Gastrocnemius medialis (tissue), 4 donors: ENCODE results near the gene PRKN. TPM values are rescaled to one million over a fixed set of nuclear protein-coding genes. Genes with fewer than 3 reads are reported as not detected.
A peak's percentile ranks its signal among the peaks of the same experiment; 100 is the strongest.

Experiments
- ATAC-seq, 2 donors: fragments of 150-250 bp; one replicate each; pipeline ENCODE4 v1.9.1; 2016
- DNase-seq, 2 donors: peaks; one replicate each; pipeline ENCODE4 v3.0.0-alpha.2; 2019
- H3K27ac ChIP-seq, 4 donors: fragments of 200-600 bp; sonication (generic); 1 replicate in 1 of 4; 2 replicates in 3 of 4; pipeline ENCODE4 v1.5.1; 2016 to 2018; ENCODE audit warnings: mild to moderate bottlenecking in 2 of 4, moderate library complexity in 1 of 4
- H3K27me3 ChIP-seq, 3 donors: fragments of 200-600 bp; sonication (generic) in 2 of 3; 1 replicate in 1 of 3; 2 replicates in 2 of 3; pipeline versions ENCODE4 v1.5.1 to v1.6.0; 2016 to 2019; ENCODE audit warnings: mild to moderate bottlenecking in 1 of 3, moderate library complexity in 1 of 3
- H3K36me3 ChIP-seq, 2 donors: fragments of 200-600 bp; sonication (generic) in 1 of 2; one replicate each; pipeline ENCODE4 v1.5.1; 2017 to 2018
- H3K4me1 ChIP-seq, 2 donors: fragments of 200-600 bp; sonication (generic) in 1 of 2; one replicate each; pipeline ENCODE4 v1.5.1; 2016 to 2017; ENCODE audit warnings: mild to moderate bottlenecking in 2 of 2
- H3K4me3 ChIP-seq, 4 donors: fragments of 200-600 bp; sonication (generic) in 3 of 4; 1 replicate in 1 of 4; 2 replicates in 3 of 4; pipeline ENCODE4 v1.5.1; 2016 to 2019; ENCODE audit warnings: mild to moderate bottlenecking in 2 of 4
- H3K9me3 ChIP-seq, 3 donors: fragments of 200-600 bp; sonication (generic) in 2 of 3; 1 replicate in 1 of 3; 2 replicates in 2 of 3; pipeline ENCODE4 v1.5.1; 2016 to 2019
- POLR2A ChIP-seq, 2 donors: fragments of 450-650 bp; IDR thresholded peaks; one replicate each; pipeline ENCODE4 v1.6.1; 2017; ENCODE audit warnings: antibody characterized with exemption in 2 of 2, mild to moderate bottlenecking in 2 of 2, moderate library complexity in 2 of 2
- in situ Hi-C, 4 donors: fragments of 200-750 bp; cut with MboI; loops; one replicate each; pipeline versions ENCODE4 v1.15.0 to v1.8.0; 2017; ENCODE audit warnings: low sequenced_read_pairs in 4 of 4
- intact Hi-C: fragments of 100-400 bp; cut with DNase I; formaldehyde crosslinking; loops from one replicate; pipeline ENCODE4 v1.15.1; 2023; ENCODE audit warnings: low total_unique reads
- total RNA-seq, 4 donors: library from RNA; depleted of rRNA; stranded (reverse); fragments of >200 nt; gene quantifications; one replicate each; pipeline versions ENCODE4 v1.1.0 to v1.2.3, GENCODE V29; 2016
- TF ChIP-seq, protein P1 (sequence below), 5 experiments: fragments of 450-650 bp in 3 of 5; fragments of 200-600 bp in 2 of 5; sonication (generic) in 2 of 5; IDR thresholded peaks in 4 of 5; conservative IDR thresholded peaks in 1 of 5; 1 replicate in 4 of 5; 2 replicates in 1 of 5; pipeline ENCODE4 v1.5.1; 2016 to 2019; ENCODE audit warnings: antibody characterized with exemption in 5 of 5, mild to moderate bottlenecking in 3 of 5, moderate library complexity in 3 of 5

PRKN gene
- total RNA-seq, 4 donors from 2014 or later: 8.4 to 21.6 (median 13.7) TPM

DNA sequence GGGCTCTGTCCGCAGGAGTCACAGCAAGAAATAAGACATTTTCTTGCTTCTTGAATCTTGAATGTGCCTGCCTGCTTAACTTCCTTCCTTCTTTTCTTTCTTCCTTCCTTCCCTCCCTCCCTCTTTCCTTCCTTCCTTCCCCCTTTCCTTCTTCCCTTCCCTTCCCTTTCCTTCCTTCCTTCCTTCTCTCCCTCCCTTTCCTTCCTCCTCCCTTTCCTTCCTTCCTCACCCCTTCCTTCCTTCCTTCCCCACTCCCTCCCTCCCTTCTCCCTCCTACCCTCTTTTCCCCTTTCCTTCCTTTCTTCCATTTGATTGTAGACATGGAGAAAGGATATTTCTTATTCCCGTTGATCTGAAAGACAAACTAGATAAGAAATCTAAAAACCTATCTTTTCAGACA is 1016.9 kb downstream of the PRKN start:
- Histone ChIP-seq H3K4me1 (no peaks in the 10 kb centered on the region), H3K4me3 (no peak overlapping the region), H3K9me3 (no peaks in the 10 kb centered on the region), H3K27ac (no peak overlapping the region), H3K36me3 (no peaks in the 10 kb centered on the region), H3K27me3 (no peaks in the 10 kb centered on the region)
- DNase-seq (no peak), ATAC-seq (no peak)
- TF ChIP-seq POLR2A (IDR thresholded peaks at IDR 0.05): no peak
- TF ChIP-seq, protein P1, sequence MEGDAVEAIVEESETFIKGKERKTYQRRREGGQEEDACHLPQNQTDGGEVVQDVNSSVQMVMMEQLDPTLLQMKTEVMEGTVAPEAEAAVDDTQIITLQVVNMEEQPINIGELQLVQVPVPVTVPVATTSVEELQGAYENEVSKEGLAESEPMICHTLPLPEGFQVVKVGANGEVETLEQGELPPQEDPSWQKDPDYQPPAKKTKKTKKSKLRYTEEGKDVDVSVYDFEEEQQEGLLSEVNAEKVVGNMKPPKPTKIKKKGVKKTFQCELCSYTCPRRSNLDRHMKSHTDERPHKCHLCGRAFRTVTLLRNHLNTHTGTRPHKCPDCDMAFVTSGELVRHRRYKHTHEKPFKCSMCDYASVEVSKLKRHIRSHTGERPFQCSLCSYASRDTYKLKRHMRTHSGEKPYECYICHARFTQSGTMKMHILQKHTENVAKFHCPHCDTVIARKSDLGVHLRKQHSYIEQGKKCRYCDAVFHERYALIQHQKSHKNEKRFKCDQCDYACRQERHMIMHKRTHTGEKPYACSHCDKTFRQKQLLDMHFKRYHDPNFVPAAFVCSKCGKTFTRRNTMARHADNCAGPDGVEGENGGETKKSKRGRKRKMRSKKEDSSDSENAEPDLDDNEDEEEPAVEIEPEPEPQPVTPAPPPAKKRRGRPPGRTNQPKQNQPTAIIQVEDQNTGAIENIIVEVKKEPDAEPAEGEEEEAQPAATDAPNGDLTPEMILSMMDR (IDR thresholded peaks at IDR 0.05 in 4 of 5, conservative IDR thresholded peaks at IDR 0.05 in 1 of 5): no peak
- intact Hi-C loops: no loop called here
- in situ Hi-C loops: no loop called here

DNA sequence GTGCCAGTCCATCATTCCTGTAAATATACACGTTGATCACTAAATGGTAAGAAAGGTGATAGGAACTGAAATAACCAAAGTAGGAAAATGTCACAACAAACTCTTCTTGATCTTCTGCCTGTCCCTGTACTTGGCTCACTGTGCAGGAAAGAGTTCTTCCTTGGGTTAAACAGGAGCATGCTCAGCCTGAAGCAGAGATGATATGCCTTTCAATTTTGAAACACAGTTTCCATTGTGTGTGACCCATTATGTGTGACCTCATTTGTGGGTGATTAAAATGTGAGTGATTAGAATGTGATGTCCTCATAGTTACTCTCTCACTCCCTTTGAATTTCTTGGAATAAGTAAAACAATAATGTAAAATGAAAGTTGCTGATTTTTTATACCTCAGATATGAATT is 1026.5 kb downstream of the PRKN start:
- in situ Hi-C loops: no loop called here
- H3K36me3 ChIP-seq: no peaks in the 10 kb centered on the region
- no peaks in the 10 kb centered on the region for H3K9me3 ChIP-seq
- DNase-seq: no peak
- intact Hi-C loops: no loop called here
- no peak for ATAC-seq
- no peaks in the 10 kb centered on the region for H3K27me3 ChIP-seq
- TF ChIP-seq, protein P1 (IDR thresholded peaks at IDR 0.05 in 4 of 5, conservative IDR thresholded peaks at IDR 0.05 in 1 of 5): no peak
- no peak for TF ChIP-seq POLR2A (IDR thresholded peaks at IDR 0.05)
- peaks cover 0 to 8% of the 10 kb centered on the region in 2 donors for H3K4me1 ChIP-seq
- no peak overlapping the region for H3K4me3 ChIP-seq
- H3K27ac ChIP-seq: no peak overlapping the region

DNA sequence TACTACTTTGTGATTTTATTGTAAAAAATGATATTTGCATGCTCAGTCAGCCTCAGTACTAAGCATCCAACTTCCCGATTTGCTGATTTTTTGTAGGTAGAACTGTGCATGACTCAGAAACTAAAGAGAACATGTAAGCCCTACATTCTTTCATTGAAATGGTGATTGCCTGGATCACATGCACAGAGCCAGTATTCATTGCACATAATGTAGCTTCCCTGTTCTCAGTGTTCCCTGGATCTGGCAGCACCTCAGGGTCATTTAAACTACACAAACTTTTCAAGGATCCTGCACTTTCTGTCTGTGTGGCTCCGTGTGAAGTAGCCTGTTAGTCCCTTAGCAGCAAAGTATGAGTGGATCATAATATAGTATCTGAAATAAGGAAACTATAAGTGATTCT is 1030.8 kb downstream of the PRKN start:
- no peak for TF ChIP-seq POLR2A (IDR thresholded peaks at IDR 0.05)
- intact Hi-C loops (loop anchor here (5.0 kb wide), 1 partner anchor 304 kb away; no protein-coding TSS in a partner anchor), in situ Hi-C loops (no loop called here)
- H3K4me1 ChIP-seq: peaks cover 0 to 8% of the 10 kb centered on the region in 2 donors
- no peak for ATAC-seq
- H3K4me3 ChIP-seq: no peak overlapping the region
- H3K36me3 ChIP-seq: no peaks in the 10 kb centered on the region
- no peaks in the 10 kb centered on the region for H3K27me3 ChIP-seq
- H3K27ac ChIP-seq: no peak overlapping the region
- H3K9me3 ChIP-seq: no peaks in the 10 kb centered on the region
- DNase-seq: no peak

DNA sequence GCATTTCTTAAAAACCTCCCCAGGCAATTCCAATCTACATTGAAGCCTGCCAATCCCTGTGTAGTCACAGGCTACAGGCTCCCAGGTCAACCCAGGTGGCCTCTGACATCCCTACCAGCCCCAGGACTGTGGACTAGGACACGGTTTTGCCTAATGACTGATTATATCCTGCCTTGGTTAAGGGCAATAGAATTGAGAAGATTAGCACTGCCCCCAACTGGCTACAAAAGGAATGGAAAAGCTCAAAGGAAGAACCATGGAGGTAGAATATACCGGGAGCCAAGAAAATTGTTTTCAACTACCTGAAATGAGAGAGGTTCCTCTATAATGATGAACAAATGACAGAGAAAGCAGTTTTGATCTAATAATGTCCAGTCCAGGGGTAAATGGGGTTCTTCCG is 1032.6 kb downstream of the PRKN start:
- no peak overlapping the region for H3K27ac ChIP-seq
- H3K27me3 ChIP-seq: no peaks in the 10 kb centered on the region
- H3K4me1 ChIP-seq: peaks cover 0 to 8% of the 10 kb centered on the region in 2 donors
- intact Hi-C loops: loop anchor here (5.0 kb wide), 1 partner anchor 303 kb away; no protein-coding TSS in a partner anchor
- no peak for DNase-seq
- H3K4me3 ChIP-seq: no peak overlapping the region
- H3K9me3 ChIP-seq: no peaks in the 10 kb centered on the region
- in situ Hi-C loops: no loop called here
- ATAC-seq: no peak
- TF ChIP-seq POLR2A (IDR thresholded peaks at IDR 0.05): no peak
- TF ChIP-seq, protein P1 (IDR thresholded peaks at IDR 0.05 in 4 of 5, conservative IDR thresholded peaks at IDR 0.05 in 1 of 5): peak in 2 of 5 experiments; percentile 9 to 24
- H3K36me3 ChIP-seq: no peaks in the 10 kb centered on the region

DNA sequence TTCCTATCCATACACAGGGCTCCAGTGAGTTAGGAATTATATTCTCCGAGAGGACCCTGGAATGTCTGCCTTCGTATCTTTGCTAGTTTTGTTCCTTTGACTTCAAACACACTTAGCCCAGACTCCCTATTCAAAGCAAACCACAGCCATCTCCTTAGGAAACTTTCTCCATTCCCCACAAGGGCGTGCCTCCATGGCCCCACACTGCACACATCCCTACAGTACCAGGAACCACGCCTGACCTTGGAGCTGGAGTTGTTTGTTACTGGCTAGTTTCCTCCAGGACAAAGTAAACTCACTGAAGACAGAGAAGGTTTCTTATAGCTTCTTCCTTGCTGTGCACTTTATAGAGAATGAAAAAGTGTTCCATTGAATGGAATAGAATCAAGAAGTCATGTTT is 1040.9 kb downstream of the PRKN start:
- ATAC-seq (no peak), DNase-seq (no peak)
- H3K27me3 ChIP-seq: no peaks in the 10 kb centered on the region
- no peak overlapping the region for H3K4me3 ChIP-seq
- intact Hi-C loops (no loop called here), in situ Hi-C loops (no loop called here)
- H3K4me1 ChIP-seq: no peaks in the 10 kb centered on the region
- TF ChIP-seq, protein P1 (IDR thresholded peaks at IDR 0.05 in 4 of 5, conservative IDR thresholded peaks at IDR 0.05 in 1 of 5): no peak
- no peak for TF ChIP-seq POLR2A (IDR thresholded peaks at IDR 0.05)
- no peak overlapping the region for H3K27ac ChIP-seq
- H3K9me3 ChIP-seq: no peaks in the 10 kb centered on the region
- no peaks in the 10 kb centered on the region for H3K36me3 ChIP-seq
